Measurements from ENCODE around the gene PIGM.
A peak's percentile ranks its signal among the peaks of the same experiment; 100 is the strongest.

Gene PIGM

GRCh38 chr1:160021376-160022074 lies 10.3 kb downstream of the PIGM start:
- DNase-seq: no peak

- DNase-seq: no peak
These were observed 11.6 kb downstream of the PIGM start for GRCh38 chr1:160020196-160020595.

GRCh38 chr1:160018900-160019299 lies 12.9 kb downstream of the PIGM start:
- no peak for DNase-seq

GRCh38 chr1:160018347-160018746 lies 13.4 kb downstream of the PIGM start:
- DNase-seq: no peak

GRCh38 chr1:160017592-160017991 lies 14.2 kb downstream of the PIGM start:
- no peak for DNase-seq

- no peak for DNase-seq
These were observed 20.0 kb downstream of the PIGM start for GRCh38 chr1:160011781-160012180.

GRCh38 chr1:160009801-160010200 lies 22.0 kb downstream of the PIGM start:
- DNase-seq: no peak

GRCh38 chr1:160009081-160009480 lies 22.7 kb downstream of the PIGM start:
- no peak for DNase-seq

GRCh38 chr1:160007577-160008200 lies 24.1 kb downstream of the PIGM start:
- peak; percentile 33 for DNase-seq

GRCh38 chr1:160006312-160006940 lies 25.4 kb downstream of the PIGM start:
- peak; percentile 53 for DNase-seq

- no peak for DNase-seq
These were observed 26.7 kb downstream of the PIGM start for GRCh38 chr1:160005070-160005469.

- DNase-seq: no peak
These were observed 27.4 kb downstream of the PIGM start for GRCh38 chr1:160004425-160004824.

- no peak for DNase-seq
These were observed 27.8 kb downstream of the PIGM start for GRCh38 chr1:160004001-160004400.

GRCh38 chr1:160001440-160001839 lies 30.4 kb downstream of the PIGM start:
- DNase-seq: no peak

GRCh38 chr1:159999204-159999603 lies 32.6 kb downstream of the PIGM start:
- no peak for DNase-seq

GRCh38 chr1:159996653-159997052 lies 35.1 kb downstream of the PIGM start:
- no peak for DNase-seq

GRCh38 chr1:159994896-159995295 lies 36.9 kb downstream of the PIGM start:
- no peak for DNase-seq

GRCh38 chr1:159993911-159994310 lies 37.9 kb downstream of the PIGM start:
- no peak for DNase-seq

GRCh38 chr1:159992161-159992560 lies 39.6 kb downstream of the PIGM start:
- no peak for DNase-seq

GRCh38 chr1:159991513-159991912 lies 40.3 kb downstream of the PIGM start:
- DNase-seq: no peak

- DNase-seq: no peak
These were observed 41.8 kb downstream of the PIGM start for GRCh38 chr1:159990005-159990404.

GRCh38 chr1:159989581-159989980 lies 42.2 kb downstream of the PIGM start:
- DNase-seq: no peak

GRCh38 chr1:159988006-159988405 lies 43.8 kb downstream of the PIGM start:
- DNase-seq: no peak

GRCh38 chr1:159987186-159987585 lies 44.6 kb downstream of the PIGM start:
- DNase-seq: no peak
